H1 (cell line): ENCODE data around the gene PIK3R3. TPM values are rescaled to one million over a fixed set of nuclear protein-coding genes. Genes with fewer than 3 reads are reported as not detected.

ENCODE experiments used
- CTCF ChIA-PET: fragments of 300-600 bp; sonication (Branson Sonifier 250); formaldehyde crosslinking; loops from one replicate; lab custom pipeline; 2021; ENCODE audit not compliant: partially characterized antibody; lab: Charles Lee
- POLR2A ChIA-PET: fragments of 300-600 bp; sonication (Branson Sonifier 250); formaldehyde crosslinking; loops from one replicate; lab custom pipeline; 2021; ENCODE audit warnings: inconsistent platforms; ENCODE audit not compliant: partially characterized antibody; lab: Charles Lee
- DNase-seq, 2 experiments: peaks; one replicate each; pipeline versions ENCODE4 v3.0.0 to v3.0.0-alpha.2; 2010 to 2022; ENCODE audit warnings: low spot score in 2 of 2, low read depth in 1 of 2, mixed read lengths in 1 of 2
- FAIRE-seq: peaks from 2 replicates; lab custom pipeline; 2011; peaks lifted over from hg19 to GRCh38; lab: Jason Lieb, UNC
- H2AFZ ChIP-seq: 2 replicates; pipeline ENCODE4 v1.8.1; 2012; ENCODE audit warnings: low read length, inconsistent platforms
- H2AK5ac ChIP-seq: 2 replicates; pipeline ENCODE4 v1.6.1; 2013; ENCODE audit warnings: low read depth, low read length
- H2BK120ac ChIP-seq: replicated peaks from 2 replicates; pipeline ENCODE3; 2013; ENCODE audit warnings: low read depth, low read length, inconsistent platforms
- H2BK12ac ChIP-seq: 2 replicates; pipeline ENCODE4 v1.6.1; 2013; ENCODE audit warnings: low read depth, low read length
- H2BK15ac ChIP-seq: 2 replicates; pipeline ENCODE4 v1.6.1; 2013; ENCODE audit warnings: low read length
- H2BK20ac ChIP-seq: 2 replicates; pipeline ENCODE4 v1.6.1; 2013; ENCODE audit warnings: low read length
- H2BK5ac ChIP-seq: 2 replicates; pipeline ENCODE4 v1.6.1; 2013; ENCODE audit warnings: low read depth, low read length
- H3K14ac ChIP-seq: 2 replicates; pipeline ENCODE4 v1.6.1; 2013; ENCODE audit warnings: inconsistent platforms; ENCODE audit not compliant: insufficient read length
- H3K18ac ChIP-seq: 2 replicates; pipeline ENCODE4 v1.6.1; 2013; ENCODE audit warnings: low read length; ENCODE audit errors: extremely low read depth
- H3K23ac ChIP-seq: 2 replicates; pipeline ENCODE4 v1.6.1; 2013; ENCODE audit warnings: inconsistent platforms; ENCODE audit not compliant: insufficient read length
- H3K23me2 ChIP-seq: 2 replicates; pipeline ENCODE4 v1.6.1; 2013; ENCODE audit warnings: low read depth, low read length
- H3K27ac ChIP-seq: 2 replicates; pipeline ENCODE4 v1.6.1; 2011; ENCODE audit warnings: low read depth, low read length, inconsistent platforms
- H3K27me3 ChIP-seq, 4 experiments: replicated peaks in 1 of 4; 1 replicate in 1 of 4; 2 replicates in 3 of 4; pipeline versions ENCODE4 v1.6.1 to v1.8.1; 2011 to 2013; ENCODE audit warnings: low read length in 3 of 4, mild to moderate bottlenecking in 3 of 4, inconsistent platforms in 2 of 4, mixed read lengths in 2 of 4, moderate library complexity in 1 of 4; ENCODE audit not compliant: control insufficient read depth in 3 of 4, insufficient read depth in 3 of 4; ENCODE audit errors: extremely low read depth in 1 of 4
- H3K36me3 ChIP-seq, 4 experiments: 2 replicates each; pipeline versions ENCODE4 v1.6.1 to v1.8.1; 2011 to 2013; ENCODE audit warnings: mild to moderate bottlenecking in 4 of 4, low read length in 3 of 4, moderate library complexity in 2 of 4, control low read depth in 1 of 4, inconsistent platforms in 1 of 4; ENCODE audit not compliant: insufficient read depth in 4 of 4, control insufficient read depth in 2 of 4
- H3K4ac ChIP-seq: replicated peaks from 2 replicates; pipeline ENCODE3; 2013; ENCODE audit warnings: low read length, low read depth, mixed read lengths, inconsistent platforms; ENCODE audit not compliant: insufficient read length
- H3K4me1 ChIP-seq, 4 experiments: replicated peaks in 1 of 4; 1 replicate in 1 of 4; 2 replicates in 3 of 4; pipeline versions ENCODE4 v1.6.1 to v1.8.1; 2011 to 2013; ENCODE audit warnings: low read length in 3 of 4, inconsistent platforms in 2 of 4, mixed read lengths in 1 of 4; ENCODE audit not compliant: insufficient read depth in 4 of 4, control insufficient read depth in 3 of 4
- H3K4me2 ChIP-seq, 2 experiments: 2 replicates each; pipeline versions ENCODE4 v1.6.1 to v1.8.1; 2011 to 2013; ENCODE audit warnings: low read depth in 2 of 2, low read length in 2 of 2, control low read depth in 1 of 2, inconsistent platforms in 1 of 2, mild to moderate bottlenecking in 1 of 2; ENCODE audit not compliant: insufficient read depth in 1 of 2
- H3K4me3 ChIP-seq, 4 experiments: fragments of 200-600, 300-600 bp in 1 of 4; sonication (generic), shearing (Covaris generic), sonication (Bioruptor Twin) in 1 of 4; 2 replicates each; pipeline versions ENCODE4 v1.5.1 to v1.8.1; 2011 to 2016; ENCODE audit warnings: low read length in 4 of 4, low read depth in 3 of 4, control low read depth in 2 of 4, inconsistent platforms in 2 of 4, mild to moderate bottlenecking in 2 of 4, mixed read lengths in 1 of 4, moderate library complexity in 1 of 4; ENCODE audit not compliant: insufficient read depth in 2 of 4; ENCODE audit errors: extremely low read depth in 1 of 4
- H3K56ac ChIP-seq: replicated peaks from 2 replicates; pipeline ENCODE3; 2013; ENCODE audit warnings: low read depth, mild to moderate bottlenecking, mixed read lengths, low read length, inconsistent platforms; ENCODE audit not compliant: insufficient read length
- H3K79me1 ChIP-seq: 2 replicates; pipeline ENCODE4 v1.6.1; 2013; ENCODE audit warnings: low read depth, low read length, control low read depth
- H3K79me2 ChIP-seq, 2 experiments: 2 replicates each; pipeline versions ENCODE4 v1.6.1 to v1.8.1; 2012 to 2013; ENCODE audit warnings: low read length in 2 of 2, mild to moderate bottlenecking in 2 of 2, inconsistent platforms in 1 of 2; ENCODE audit not compliant: insufficient read depth in 2 of 2, control insufficient read depth in 1 of 2
- H3K9ac ChIP-seq, 4 experiments: replicated peaks in 1 of 4; 1 replicate in 1 of 4; 2 replicates in 3 of 4; pipeline versions ENCODE4 v1.6.1 to v1.8.1; 2011 to 2013; ENCODE audit warnings: low read depth in 3 of 4, low read length in 3 of 4, control low read depth in 2 of 4, mild to moderate bottlenecking in 2 of 4, moderate library complexity in 2 of 4, inconsistent platforms in 1 of 4; ENCODE audit errors: extremely low read depth in 1 of 4
- H3K9me3 ChIP-seq, 2 experiments: 2 replicates each; pipeline versions ENCODE4 v1.6.1 to v1.8.1; 2012 to 2013; ENCODE audit warnings: mild to moderate bottlenecking in 2 of 2, moderate library complexity in 2 of 2, control low read depth in 1 of 2, inconsistent platforms in 1 of 2, low read depth in 1 of 2, low read length in 1 of 2, mixed read lengths in 1 of 2; ENCODE audit not compliant: insufficient read depth in 2 of 2
- H4K20me1 ChIP-seq, 2 experiments: replicated peaks in 1 of 2; 2 replicates each; pipeline versions ENCODE3 to v1.8.1; 2011 to 2013; ENCODE audit warnings: inconsistent platforms in 2 of 2, low read length in 2 of 2, mild to moderate bottlenecking in 1 of 2; ENCODE audit not compliant: insufficient read depth in 2 of 2, control insufficient read depth in 1 of 2
- H4K5ac ChIP-seq: 2 replicates; pipeline ENCODE4 v1.6.1; 2013; ENCODE audit warnings: low read length, low read depth, mixed read lengths, inconsistent platforms; ENCODE audit not compliant: insufficient read length
- H4K8ac ChIP-seq: 2 replicates; pipeline ENCODE4 v1.8.0; 2013; ENCODE audit warnings: mild to moderate bottlenecking, moderate library complexity, low read length, inconsistent platforms; ENCODE audit not compliant: insufficient read depth; ENCODE audit errors: extremely low read depth
- H4K91ac ChIP-seq: replicated peaks from 2 replicates; pipeline ENCODE3; 2013; ENCODE audit warnings: low read length, mixed read lengths, inconsistent platforms; ENCODE audit not compliant: insufficient read length
- BRCA1 ChIP-seq: IDR thresholded peaks from 2 replicates; pipeline ENCODE4 v1.6.1; 2012; ENCODE audit warnings: low read depth, low read length, improper control_type of control experiment
- CBX5 ChIP-seq: fragments of 300-800, 300-1000 bp; sonication (generic); IDR thresholded peaks from 2 replicates; pipeline ENCODE4 v1.7.1; 2016; ENCODE audit warnings: antibody characterized with exemption, low read length, low read depth
- EP300 ChIP-seq, 2 experiments: IDR thresholded peaks; 1 replicate in 1 of 2; 2 replicates in 1 of 2; pipeline ENCODE4 v1.6.1; 2011 to 2012; ENCODE audit warnings: low read depth in 2 of 2, low read length in 2 of 2, mild to moderate bottlenecking in 2 of 2, borderline replicate concordance in 1 of 2, inconsistent platforms in 1 of 2, moderate library complexity in 1 of 2
- HDAC6 ChIP-seq: IDR thresholded peaks from one replicate; pipeline ENCODE4 v1.7.1; 2012; ENCODE audit warnings: low read depth, mild to moderate bottlenecking, inconsistent platforms, low read length, moderate library complexity
- KDM1A ChIP-seq: fragments of 200-600, 300-600 bp; sonication (generic); IDR thresholded peaks from 2 replicates; pipeline ENCODE4 v1.7.1; 2016; ENCODE audit warnings: mild to moderate bottlenecking, low read length, borderline replicate concordance
- POU5F1 ChIP-seq: IDR thresholded peaks from 2 replicates; pipeline ENCODE4 v1.6.1; 2011; ENCODE audit warnings: low read depth, mild to moderate bottlenecking, low read length, moderate library complexity
- SP1 ChIP-seq: IDR thresholded peaks from 2 replicates; pipeline ENCODE4 v1.6.1; 2011; ENCODE audit warnings: low read depth, low read length
- SP2 ChIP-seq: IDR thresholded peaks from 2 replicates; pipeline ENCODE4 v1.6.1; 2012; ENCODE audit warnings: mild to moderate bottlenecking, low read length, inconsistent platforms
- TAF7 ChIP-seq: optimal IDR thresholded peaks from 2 replicates; pipeline ENCODE3; 2011; ENCODE audit warnings: low read depth, mild to moderate bottlenecking, inconsistent platforms, low read length, moderate library complexity, borderline replicate concordance
- ZNF274 ChIP-seq: IDR thresholded peaks from 2 replicates; pipeline ENCODE4 v1.7.0; 2012; ENCODE audit warnings: low read length, borderline replicate concordance; ENCODE audit errors: extremely low read depth
- WGBS, 2 experiments: shearing (Covaris generic) in 1 of 2; methylation state at CpG; one replicate each; pipeline versions ENCODE4 v1.1.6 to v1.1.7; 2013 to 2015; ENCODE audit warnings: low lambda C conversion rate in 2 of 2, mixed read lengths in 2 of 2, inconsistent platforms in 1 of 2, low coverage in 1 of 2, missing lambda C conversion rate in 1 of 2; ENCODE audit not compliant: insufficient replicate concordance in 2 of 2, insufficient coverage in 1 of 2, insufficient read length in 1 of 2; ENCODE audit errors: extremely low coverage in 1 of 2, missing lambda C conversion rate in 1 of 2; 5-methylcytosine and 5-hydroxymethylcytosine counted together
- polyA plus RNA-seq, 7 experiments: library from polyadenylated mRNA; depleted of rRNA in 3 of 7; stranded (reverse) in 5 of 7; unstranded in 2 of 7; fragments of >200 nt in 5 of 7; fragments of 200-250 nt in 2 of 7; gene quantifications; 1 replicate in 5 of 7; 2 replicates in 1 of 7; 4 replicates in 1 of 7; pipeline versions ENCODE4 v1.2.1 to v1.2.3, GENCODE V29; 2011 to 2013; ENCODE audit warnings: missing spikeins in 2 of 7, mixed read lengths in 2 of 7
- total RNA-seq: library from RNA; stranded (reverse); fragmentation: NEBNext Ultra II Directional; extraction: Animal tissue kit (Norgen Biotek cat#: 25700); gene quantifications from 2 replicates; pipeline ENCODE4 v1.2.1, GENCODE V29; 2021
- TF ChIP-seq, protein P1 (sequence below): IDR thresholded peaks from 2 replicates; pipeline ENCODE4 v1.6.1; 2012; ENCODE audit warnings: inconsistent platforms

The PIK3R3 gene
- total and polyA plus RNA-seq, 2 of the 8 experiments (the other 6 are each of a cell fraction or from before 2014, with no cell fraction given) = 5.3 to 13.6 TPM

DNA sequence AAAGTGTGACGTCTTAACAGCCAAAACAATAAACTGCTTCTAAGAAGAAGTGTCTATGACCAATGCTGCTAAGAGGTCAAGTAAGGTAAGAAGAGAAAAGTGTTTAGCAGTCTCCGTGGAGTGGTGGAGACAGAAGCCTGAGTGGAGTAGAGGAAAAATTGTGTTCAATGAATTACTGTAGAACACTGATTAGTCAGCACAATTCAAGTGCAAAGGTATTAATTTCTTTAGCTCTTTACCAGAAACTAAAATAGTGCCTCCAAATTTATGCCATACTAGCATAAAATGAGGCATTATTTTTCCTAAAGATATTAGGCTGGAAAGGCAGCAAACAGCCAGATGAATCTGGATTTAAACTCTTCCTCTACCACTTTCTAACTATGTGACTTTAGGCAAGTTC lies 56.1 kb downstream of the PIK3R3 start:
- H2AFZ ChIP-seq = no peak overlapping the region
- no peaks in the 10 kb centered on the region; the same call in 1 of the 2 replicates for H3K23me2 ChIP-seq
- 83% methylated on average over 2 of the region's 2 CpGs; no CpG with 5 or more reads in 1 of the 2 experiments for WGBS, 2 experiments
- DNase-seq = no peak
- no peak overlapping the region for H2BK5ac ChIP-seq
- H4K5ac ChIP-seq = no peak overlapping the region
- no peaks in the 10 kb centered on the region; the same call in 1 of the 2 replicates for H3K79me1 ChIP-seq
- no peak overlapping the region for H3K4me2 ChIP-seq
- no peak overlapping the region for H3K18ac ChIP-seq
- no peak overlapping the region for H3K9ac ChIP-seq
- H2BK15ac ChIP-seq = no peak overlapping the region
- peaks cover 0 to 2% (median 0%) of the 10 kb centered on the region in 4 experiments; a peak in 1 of 8 replicates for H3K36me3 ChIP-seq
- no peaks in the 10 kb centered on the region for H3K27me3 ChIP-seq
- TF ChIP-seq POU5F1 = no peak
- TF ChIP-seq CBX5 = no peak
- no peak for TF ChIP-seq BRCA1
- TF ChIP-seq TAF7 = no peak
- TF ChIP-seq, protein P1, sequence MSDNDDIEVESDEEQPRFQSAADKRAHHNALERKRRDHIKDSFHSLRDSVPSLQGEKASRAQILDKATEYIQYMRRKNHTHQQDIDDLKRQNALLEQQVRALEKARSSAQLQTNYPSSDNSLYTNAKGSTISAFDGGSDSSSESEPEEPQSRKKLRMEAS = no peak
- TF ChIP-seq ZNF274 = no peak
- TF ChIP-seq SP1 = no peak
- no peak for TF ChIP-seq EP300 (IDR thresholded peaks at IDR 0.05; ENCODE audit: borderline replicate concordance in 1 of 2, low read depth in 2 of 2, low read length in 2 of 2)
- TF ChIP-seq KDM1A = no peak
- no peak for TF ChIP-seq HDAC6
- no peak for TF ChIP-seq SP2
- no peak overlapping the region for H2BK120ac ChIP-seq
- CTCF ChIA-PET = no interaction called here
- H2AK5ac ChIP-seq = no peak overlapping the region
- no peak for FAIRE-seq
- no peak overlapping the region for H4K91ac ChIP-seq
- H3K4me1 ChIP-seq = no peaks in the 10 kb centered on the region
- no peak overlapping the region for H2BK12ac ChIP-seq
- H3K9me3 ChIP-seq = no peaks in the 10 kb centered on the region
- POLR2A ChIA-PET = no interaction called here
- no peak overlapping the region for H3K27ac ChIP-seq
- no peak overlapping the region for H3K14ac ChIP-seq
- no peak overlapping the region for H3K4ac ChIP-seq
- H4K8ac ChIP-seq = no peak overlapping the region
- H3K23ac ChIP-seq = no peak overlapping the region
- H3K4me3 ChIP-seq = no peak overlapping the region
- H3K79me2 ChIP-seq = no peaks in the 10 kb centered on the region
- H4K20me1 ChIP-seq = peaks cover 0 to 2% of the 10 kb centered on the region in 2 experiments
- no peak overlapping the region for H3K56ac ChIP-seq
- no peak overlapping the region for H2BK20ac ChIP-seq
